Brain pericyte (primary cell): Measurements from ENCODE around the gene VPS37C.
"Not testable (repeated sequence)": the region's sequence is repeated elsewhere in the genome, so short reads cannot be mapped to it uniquely, and the experiment has no call there.

Experiments used
- DNase-seq: peaks from one replicate; pipeline ENCODE4 v3.0.0-alpha.2; 2012; ENCODE audit warnings: low read depth, low spot score

Gene VPS37C

DNA sequence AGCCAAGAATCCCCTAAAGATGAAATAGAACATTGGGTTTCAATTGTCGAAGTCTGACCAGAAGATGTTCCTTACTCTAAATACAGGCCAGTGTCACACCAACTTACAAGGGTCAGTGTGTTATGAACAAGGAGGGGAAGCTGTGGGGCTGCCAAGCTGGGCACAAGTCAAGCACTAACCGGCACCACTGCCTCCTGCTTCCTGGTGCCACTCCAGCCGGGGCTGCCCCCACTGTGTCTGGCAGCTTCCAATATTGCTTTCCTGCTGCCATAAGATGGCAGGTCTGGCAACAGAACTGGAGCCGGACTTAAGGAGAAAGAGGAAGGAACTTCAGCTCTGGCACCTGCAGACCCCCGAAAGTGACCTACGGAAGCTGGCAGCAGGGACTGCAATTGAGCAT, 13.7 kb upstream of the VPS37C start:
- DNase-seq, result no peak

GRCh38 chr11:61174273-61174672, 13.0 kb upstream of the VPS37C start:
- no peak for DNase-seq

- no peak for DNase-seq
Observed at GRCh38 chr11:61173456-61173855, 12.2 kb upstream of the VPS37C start.

GRCh38 chr11:61172888-61173287, 11.7 kb upstream of the VPS37C start:
- no peak for DNase-seq

DNA sequence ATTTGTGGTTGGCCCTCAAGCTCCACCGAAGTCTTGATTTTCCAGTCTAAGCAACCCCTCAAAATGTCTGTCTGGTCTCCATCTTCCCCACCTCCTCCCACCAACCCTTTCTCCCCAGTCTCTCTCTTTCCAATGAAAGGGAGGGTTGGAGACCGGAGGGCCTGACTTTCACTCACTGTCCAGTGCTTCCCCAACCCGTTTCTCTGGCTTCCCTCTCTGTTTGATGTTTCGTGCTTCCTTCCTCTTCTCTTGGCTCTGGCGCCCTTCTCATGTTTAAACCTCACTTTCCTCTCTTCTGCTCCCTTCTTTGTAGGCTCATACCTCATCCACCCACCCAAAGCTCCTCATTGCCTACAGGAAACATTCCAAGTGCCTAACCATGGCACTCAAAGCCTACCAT, 11.1 kb upstream of the VPS37C start:
- no peak for DNase-seq

DNA sequence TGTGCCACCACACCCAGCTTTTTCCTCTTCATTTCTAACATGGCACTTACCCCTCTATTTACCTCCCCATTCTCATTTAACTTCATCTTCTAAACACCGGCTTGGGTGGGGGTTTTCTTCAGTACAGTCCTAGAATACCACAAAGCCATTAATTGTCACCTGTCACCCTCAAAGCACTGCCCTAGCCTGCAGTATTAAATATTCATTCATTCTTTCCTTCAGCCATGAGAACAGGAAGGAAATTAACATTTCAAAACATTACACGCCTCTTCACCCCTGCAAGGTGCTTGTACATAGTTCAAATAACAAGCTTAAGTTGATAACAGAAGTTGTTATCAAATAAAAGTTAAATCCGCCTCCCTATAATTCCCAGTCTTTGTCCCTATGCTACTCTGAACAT, 10.7 kb upstream of the VPS37C start:
- no peak for DNase-seq

DNA sequence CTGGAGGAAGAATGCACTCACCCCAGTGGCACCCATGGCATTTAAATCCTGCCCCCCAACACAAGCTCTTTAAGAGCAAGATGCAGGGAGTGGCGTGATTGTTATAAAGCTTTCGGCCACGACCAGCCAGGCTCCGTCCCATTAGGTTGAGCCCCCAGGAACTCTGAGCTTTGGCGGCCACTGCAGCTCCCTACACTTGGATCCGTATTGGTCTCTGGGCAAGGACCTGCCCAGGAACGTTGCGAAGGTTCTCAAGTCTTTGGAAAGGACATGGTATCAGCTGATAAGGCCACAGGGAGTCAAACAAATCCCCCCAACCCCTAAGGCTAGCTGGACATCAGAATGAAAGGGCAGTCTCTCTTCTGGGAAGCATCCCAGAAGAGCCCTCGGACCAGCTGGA, 9.3 kb upstream of the VPS37C start:
- DNase-seq, result no peak

- DNase-seq, result no peak
Observed at GRCh38 chr11:61168800-61169199, 7.6 kb upstream of the VPS37C start.

GRCh38 chr11:61168042-61168688, 6.9 kb upstream of the VPS37C start:
- no peak for DNase-seq

DNA sequence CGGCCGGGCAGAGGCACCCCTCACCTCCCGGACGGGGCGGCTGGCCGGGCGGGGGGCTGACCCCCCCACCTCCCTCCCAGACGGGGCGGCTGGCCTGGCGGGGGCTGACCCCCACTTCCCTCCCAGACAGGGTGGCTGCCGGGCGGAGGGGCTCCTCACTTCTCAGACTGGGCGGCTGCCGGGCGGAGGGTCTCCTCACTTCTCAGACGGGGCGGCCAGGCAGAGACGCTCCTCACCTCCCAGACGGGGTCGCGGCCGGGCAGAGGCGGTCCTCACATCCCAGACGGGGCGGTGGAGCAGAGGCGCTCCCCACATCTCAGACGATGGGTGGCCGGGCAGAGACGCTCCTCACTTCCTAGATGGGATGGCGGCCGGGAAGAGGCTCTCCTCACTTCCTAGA, 5.1 kb upstream of the VPS37C start:
- not testable (repeated sequence) for DNase-seq

DNA sequence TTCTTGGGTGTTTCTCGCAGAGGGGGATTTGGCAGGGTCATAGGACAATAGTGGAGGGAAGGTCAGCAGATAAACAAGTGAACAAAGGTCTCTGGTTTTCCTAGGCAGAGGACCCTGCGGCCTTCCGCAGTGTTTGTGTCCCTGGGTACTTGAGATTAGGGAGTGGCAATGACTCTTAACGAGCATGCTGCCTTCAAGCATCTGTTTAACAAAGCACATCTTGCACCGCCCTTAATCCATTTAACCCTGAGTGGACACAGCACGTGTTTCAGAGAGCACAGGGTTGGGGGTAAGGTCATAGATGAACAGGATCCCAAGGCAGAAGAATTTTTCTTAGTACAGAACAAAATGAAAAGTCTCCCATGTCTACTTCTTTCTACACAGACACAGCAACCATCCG, 4.6 kb upstream of the VPS37C start:
- DNase-seq, result not testable (repeated sequence)

DNA sequence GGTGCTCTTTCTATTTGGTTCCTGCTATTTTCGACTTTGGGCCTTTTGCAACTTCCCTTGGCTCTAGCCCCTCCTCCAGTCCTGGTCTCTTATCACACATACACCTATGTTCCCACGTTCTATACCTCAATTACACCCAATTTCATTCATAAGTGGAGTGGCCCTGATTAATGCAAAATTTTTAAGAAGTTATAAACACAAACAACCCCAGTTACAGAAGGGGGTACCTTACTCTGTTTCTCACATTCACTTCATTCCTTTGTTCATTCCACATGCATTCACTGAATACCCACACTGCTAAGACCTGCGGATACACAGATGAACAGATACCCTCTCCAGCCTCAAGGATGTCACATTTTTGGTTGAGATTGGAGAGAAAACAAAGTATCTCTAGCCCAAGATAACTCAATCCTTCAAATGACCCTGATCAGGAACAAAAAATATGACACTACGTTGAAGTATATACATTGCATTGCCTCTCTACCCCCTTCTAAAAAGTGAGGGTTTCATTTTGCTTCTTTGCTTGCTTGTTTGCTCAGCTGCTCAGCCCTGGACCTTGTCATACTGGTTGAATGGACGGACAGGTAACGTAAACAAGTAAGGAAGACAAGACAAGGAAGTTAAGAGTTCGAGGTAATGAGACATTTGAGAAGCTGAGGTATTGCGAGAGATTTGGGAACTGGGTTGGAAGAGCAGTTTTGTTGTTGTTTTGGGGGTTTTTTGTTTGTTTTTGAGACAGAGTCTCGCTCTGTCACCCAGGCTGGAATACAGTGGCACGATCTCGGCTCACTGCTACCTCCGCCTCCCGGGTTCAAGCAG, 3.6 kb upstream of the VPS37C start:
- no peak for DNase-seq

DNA sequence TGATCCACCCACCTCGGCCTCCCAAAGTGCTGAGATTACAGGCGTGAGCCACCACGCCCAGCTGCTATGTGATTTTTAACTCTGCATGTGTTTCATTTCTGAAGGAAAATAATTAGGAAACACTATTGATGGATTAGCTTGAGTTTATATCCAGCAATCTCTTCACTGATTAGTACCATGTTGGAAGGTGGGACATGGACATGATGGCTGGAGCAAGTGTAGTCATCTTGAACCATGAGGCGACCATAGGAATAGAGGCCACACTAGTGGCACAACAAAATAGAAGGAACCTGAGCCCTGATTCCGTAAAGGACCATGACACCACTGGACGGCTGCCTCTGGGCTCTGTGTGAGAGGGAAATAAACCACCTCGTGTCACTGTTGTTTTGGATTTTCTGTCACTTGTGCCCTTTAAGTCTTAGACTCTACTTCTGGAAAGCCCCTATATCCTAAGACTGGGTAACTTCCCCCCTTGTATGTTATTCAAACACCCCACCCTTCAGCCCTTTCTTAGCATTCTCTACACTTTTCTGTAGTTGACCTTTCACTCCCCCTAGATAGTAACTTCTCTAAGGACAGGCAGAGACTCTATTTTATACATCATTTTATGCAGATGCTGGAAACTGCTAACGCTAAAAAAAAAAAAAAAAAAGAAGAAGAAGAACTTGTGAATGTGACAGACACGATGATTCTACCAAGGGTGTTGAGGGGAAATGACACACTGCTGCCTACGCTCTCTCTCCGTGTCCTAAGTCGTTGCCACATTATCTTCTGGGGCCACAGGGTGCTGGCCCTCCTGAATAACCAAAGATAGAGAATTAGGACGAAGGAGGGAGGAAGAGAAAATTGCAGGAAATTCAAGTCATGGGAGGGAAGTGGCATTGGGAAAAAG, 2.7 kb upstream of the VPS37C start:
- DNase-seq, result no peak

DNA sequence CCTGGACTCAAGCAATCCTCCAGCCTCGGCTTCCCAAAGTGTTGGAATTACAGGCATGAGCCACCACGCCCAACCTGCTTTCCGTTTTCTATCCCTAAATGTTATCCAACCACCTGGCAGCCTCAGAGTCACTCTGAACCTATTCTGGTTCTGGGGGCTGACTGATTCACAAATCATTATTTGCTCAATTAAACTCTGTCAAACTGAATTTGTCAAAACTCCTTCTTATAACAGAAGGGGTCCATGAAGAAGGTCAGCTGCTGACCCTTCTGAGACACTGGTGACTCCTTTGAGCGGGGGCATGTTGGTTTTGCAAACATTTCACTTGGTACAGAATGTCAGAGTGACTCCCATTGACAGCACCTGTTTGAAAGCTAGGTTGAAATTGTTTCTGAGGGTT, 1.8 kb upstream of the VPS37C start:
- DNase-seq, result no peak

DNA sequence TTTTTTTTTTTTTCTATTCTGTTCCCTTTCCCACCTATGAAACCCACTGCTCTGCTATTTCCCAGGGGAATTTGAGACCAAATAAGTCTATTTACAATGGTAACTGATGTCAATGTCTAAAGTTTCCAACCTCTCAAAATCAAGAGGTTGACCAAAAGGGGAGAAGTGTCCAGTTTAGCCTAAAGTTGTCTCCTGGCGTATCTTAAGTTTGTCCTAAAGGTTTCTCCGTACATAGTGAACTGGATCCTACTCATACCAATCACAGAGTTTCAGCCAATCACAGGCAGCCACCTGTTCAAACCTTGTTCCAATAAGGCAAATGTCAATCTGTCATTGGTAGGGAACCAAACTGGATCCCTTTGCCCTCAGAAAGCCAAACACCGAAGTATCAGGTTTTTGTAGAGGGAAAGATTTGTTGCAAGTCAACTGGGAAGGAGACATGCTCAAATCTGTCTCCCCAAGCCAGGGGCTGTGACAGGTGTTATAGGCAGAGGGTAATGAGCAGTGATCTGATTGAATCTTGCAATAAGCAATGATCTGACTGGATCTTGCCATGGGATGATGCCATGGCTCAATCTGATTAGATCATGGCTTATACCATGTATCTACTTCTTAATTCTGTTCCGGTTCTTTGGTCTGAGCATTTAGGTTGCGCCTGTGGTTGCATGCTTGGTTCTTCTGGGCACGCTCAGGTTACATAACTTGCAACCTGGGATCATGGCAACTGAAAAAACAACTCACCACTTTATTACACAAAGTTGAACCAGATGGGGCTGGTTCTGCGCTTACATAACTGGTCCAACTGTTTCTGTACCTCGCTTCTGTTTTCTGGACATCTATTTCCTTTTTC, 1.1 kb upstream of the VPS37C start:
- no peak for DNase-seq

- no peak for DNase-seq
Observed at GRCh38 chr11:61160487-61161189, 588 bp downstream of the VPS37C start.

GRCh38 chr11:61158691-61159381, 2.4 kb downstream of the VPS37C start:
- no peak for DNase-seq

DNA sequence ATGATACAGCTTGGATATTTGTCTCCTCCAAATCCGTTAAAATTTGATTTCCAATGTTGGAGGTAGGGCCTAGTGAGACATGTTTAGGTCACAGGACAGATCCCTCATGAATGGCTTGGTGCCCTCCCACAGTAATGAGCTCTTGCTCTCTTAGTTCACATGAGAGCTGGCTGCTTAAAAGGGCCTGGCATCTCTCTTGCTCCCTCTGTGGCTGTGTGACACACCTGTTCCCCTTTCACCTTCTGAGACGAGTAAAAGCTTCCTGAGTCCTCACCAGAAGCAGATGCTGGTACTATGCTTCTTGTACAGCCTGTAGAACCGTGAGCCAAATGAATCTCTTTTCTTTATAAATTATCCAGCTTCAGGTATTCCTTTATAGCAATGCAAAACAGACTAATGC, 3.5 kb downstream of the VPS37C start:
- DNase-seq, result no peak

- DNase-seq, result no peak
Observed at GRCh38 chr11:61155741-61156140, 5.5 kb downstream of the VPS37C start.

DNA sequence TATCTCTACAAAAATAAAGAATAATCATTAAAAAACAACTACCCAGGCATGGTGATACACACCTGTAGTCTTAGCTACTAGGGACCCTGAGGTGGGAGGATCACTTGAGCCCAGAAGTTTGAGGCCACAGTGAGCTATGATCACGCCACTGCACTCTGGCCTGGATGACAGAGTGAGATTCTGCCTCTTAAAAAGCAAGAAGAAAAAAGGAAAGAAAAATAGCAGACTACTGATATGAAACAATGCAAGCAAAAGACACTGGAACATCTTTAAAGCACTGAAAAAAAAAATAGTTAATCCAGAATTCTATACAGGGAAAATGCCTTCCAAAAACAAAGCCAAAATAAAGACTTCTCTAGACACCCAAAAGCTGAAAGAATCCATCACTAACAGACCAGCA, 5.9 kb downstream of the VPS37C start:
- DNase-seq, result no peak
